Loucy (cell line): ENCODE measurements around the gene PTPRT.

Experiments used
- H2AFZ ChIP-seq: fragments of 200-600 bp; sonication (generic); 2 replicates; pipeline ENCODE4 v1.6.0; 2016; ENCODE audit warnings: antibody characterized with exemption, mild to moderate bottlenecking, low read length, moderate library complexity
- H3F3A ChIP-seq: fragments of 200-600 bp; 2 replicates; pipeline ENCODE4 v1.6.0; 2016; ENCODE audit warnings: antibody characterized with exemption, low read depth, mild to moderate bottlenecking
- H3K27me3 ChIP-seq: fragments of 200-600 bp; sonication (generic); 2 replicates; pipeline ENCODE4 v1.6.1; 2014; ENCODE audit warnings: low read length, mild to moderate bottlenecking; ENCODE audit not compliant: insufficient read depth, poor library complexity, severe bottlenecking
- H3K36me3 ChIP-seq: fragments of 200-600 bp; sonication (generic); 2 replicates; pipeline ENCODE4 v1.6.1; 2016; ENCODE audit warnings: low read length; ENCODE audit not compliant: insufficient read depth
- H3K4me1 ChIP-seq: fragments of 200-600 bp; sonication (generic); 2 replicates; pipeline ENCODE4 v1.5.1; 2014; ENCODE audit warnings: low read length, mild to moderate bottlenecking; ENCODE audit not compliant: insufficient read depth, poor library complexity, severe bottlenecking
- H3K4me2 ChIP-seq: fragments of 200-600 bp; sonication (generic); 2 replicates; pipeline ENCODE4 v1.6.0; 2014; ENCODE audit warnings: antibody characterized with exemption, low read length, low read depth, mild to moderate bottlenecking; ENCODE audit not compliant: poor library complexity, severe bottlenecking
- H3K4me3 ChIP-seq: fragments of 200-600 bp; sonication (generic); 2 replicates; pipeline ENCODE4 v1.5.1; 2014; ENCODE audit warnings: low read length, mild to moderate bottlenecking, mixed read lengths; ENCODE audit not compliant: poor library complexity, severe bottlenecking
- H3K79me2 ChIP-seq: fragments of 200-600 bp; sonication (generic); 2 replicates; pipeline ENCODE4 v1.6.1; 2014; ENCODE audit warnings: low read length; ENCODE audit not compliant: insufficient read depth
- H3K9ac ChIP-seq: fragments of 200-600 bp; sonication (generic); 2 replicates; pipeline ENCODE4 v1.6.0; 2014; ENCODE audit warnings: mild to moderate bottlenecking, low read depth, low read length, moderate library complexity; ENCODE audit not compliant: poor library complexity, severe bottlenecking
- H3K9me2 ChIP-seq: fragments of 200-600 bp; sonication (generic); replicated peaks from 2 replicates; pipeline ENCODE4 v1.6.1; 2016; ENCODE audit warnings: low read depth, low read length, mixed read lengths
- H3K9me3 ChIP-seq: fragments of 200-600 bp; sonication (generic); 2 replicates; pipeline ENCODE4 v1.6.1; 2014; ENCODE audit warnings: mild to moderate bottlenecking, antibody characterized with exemption, low read length, low read depth; ENCODE audit not compliant: insufficient read depth
- H4K20me1 ChIP-seq: fragments of 200-600 bp; sonication (generic); 2 replicates; pipeline ENCODE4 v1.6.0; 2014; ENCODE audit warnings: antibody characterized with exemption, low read length, mild to moderate bottlenecking; ENCODE audit not compliant: insufficient read depth, poor library complexity, severe bottlenecking
- CTCF ChIP-seq: fragments of 200-600 bp; sonication (generic); conservative IDR thresholded peaks from 2 replicates; pipeline ENCODE4 v1.5.1; 2014; ENCODE audit warnings: mild to moderate bottlenecking, antibody characterized with exemption, low read length
- EZH2phosphoT487 ChIP-seq: fragments of 200-600 bp; IDR thresholded peaks from 2 replicates; pipeline ENCODE4 v1.6.1; 2018; ENCODE audit warnings: antibody characterized with exemption, mild to moderate bottlenecking, moderate library complexity, borderline replicate concordance

Gene PTPRT

GRCh38 chr20:43198607-43199006 is 8.9 kb upstream of the PTPRT start:
- H3K36me3 ChIP-seq: no peaks in the 10 kb centered on the region
- H3F3A ChIP-seq: no peaks in the 10 kb centered on the region
- TF ChIP-seq CTCF (no peak), EZH2phosphoT487 (no peak)
- no peaks in the 10 kb centered on the region for H3K79me2 ChIP-seq
- no peak overlapping the region for H3K4me2 ChIP-seq
- no peaks in the 10 kb centered on the region for H3K4me1 ChIP-seq
- H3K9me3 ChIP-seq: no peaks in the 10 kb centered on the region
- H2AFZ ChIP-seq: no peak overlapping the region
- H3K4me3 ChIP-seq: no peak overlapping the region
- no peaks in the 10 kb centered on the region for H3K27me3 ChIP-seq
- no peaks in the 10 kb centered on the region for H4K20me1 ChIP-seq
- no peak overlapping the region for H3K9ac ChIP-seq
- no peaks in the 10 kb centered on the region for H3K9me2 ChIP-seq

GRCh38 chr20:43196243-43196642 is 6.5 kb upstream of the PTPRT start:
- no peaks in the 10 kb centered on the region for H3K9me3 ChIP-seq
- H3K4me3 ChIP-seq: no peak overlapping the region
- no peaks in the 10 kb centered on the region for H3K4me1 ChIP-seq
- H4K20me1 ChIP-seq: no peaks in the 10 kb centered on the region
- H3K9me2 ChIP-seq: no peaks in the 10 kb centered on the region
- no peaks in the 10 kb centered on the region for H3K79me2 ChIP-seq
- no peaks in the 10 kb centered on the region for H3K27me3 ChIP-seq
- H3F3A ChIP-seq: no peaks in the 10 kb centered on the region
- TF ChIP-seq CTCF (no peak), EZH2phosphoT487 (no peak)
- H3K36me3 ChIP-seq: no peaks in the 10 kb centered on the region
- H3K4me2 ChIP-seq: no peak overlapping the region
- no peak overlapping the region for H3K9ac ChIP-seq
- no peak overlapping the region for H2AFZ ChIP-seq

- no peaks in the 10 kb centered on the region for H3K9me2 ChIP-seq
- H3K4me2 ChIP-seq: no peak overlapping the region
- H3K9me3 ChIP-seq: no peaks in the 10 kb centered on the region
- H3F3A ChIP-seq: no peaks in the 10 kb centered on the region
- H3K4me3 ChIP-seq: no peak overlapping the region
- no peaks in the 10 kb centered on the region for H4K20me1 ChIP-seq
- H3K36me3 ChIP-seq: no peaks in the 10 kb centered on the region
- no peaks in the 10 kb centered on the region for H3K27me3 ChIP-seq
- H3K4me1 ChIP-seq: no peaks in the 10 kb centered on the region
- TF ChIP-seq CTCF: no peak
- TF ChIP-seq EZH2phosphoT487: no peak
- no peaks in the 10 kb centered on the region for H3K79me2 ChIP-seq
- H3K9ac ChIP-seq: no peak overlapping the region
- no peak overlapping the region for H2AFZ ChIP-seq
Measured at GRCh38 chr20:43194137-43194536, 4.4 kb upstream of the PTPRT start.
